IPS-18c (cell line): Measurements from ENCODE around the gene ST8SIA2.

Source experiments
- H3K4me3 ChIP-seq: 2 replicates; pipeline ENCODE4 v1.7.0; 2013; ENCODE audit warnings: low read depth, mild to moderate bottlenecking, low read length, moderate library complexity; ENCODE audit not compliant: insufficient read depth
- H3K9me3 ChIP-seq: one replicate; pipeline ENCODE4 v1.6.1; 2013; ENCODE audit warnings: mild to moderate bottlenecking, low read length, moderate library complexity; ENCODE audit not compliant: control insufficient read depth, insufficient read depth

Gene ST8SIA2

DNA sequence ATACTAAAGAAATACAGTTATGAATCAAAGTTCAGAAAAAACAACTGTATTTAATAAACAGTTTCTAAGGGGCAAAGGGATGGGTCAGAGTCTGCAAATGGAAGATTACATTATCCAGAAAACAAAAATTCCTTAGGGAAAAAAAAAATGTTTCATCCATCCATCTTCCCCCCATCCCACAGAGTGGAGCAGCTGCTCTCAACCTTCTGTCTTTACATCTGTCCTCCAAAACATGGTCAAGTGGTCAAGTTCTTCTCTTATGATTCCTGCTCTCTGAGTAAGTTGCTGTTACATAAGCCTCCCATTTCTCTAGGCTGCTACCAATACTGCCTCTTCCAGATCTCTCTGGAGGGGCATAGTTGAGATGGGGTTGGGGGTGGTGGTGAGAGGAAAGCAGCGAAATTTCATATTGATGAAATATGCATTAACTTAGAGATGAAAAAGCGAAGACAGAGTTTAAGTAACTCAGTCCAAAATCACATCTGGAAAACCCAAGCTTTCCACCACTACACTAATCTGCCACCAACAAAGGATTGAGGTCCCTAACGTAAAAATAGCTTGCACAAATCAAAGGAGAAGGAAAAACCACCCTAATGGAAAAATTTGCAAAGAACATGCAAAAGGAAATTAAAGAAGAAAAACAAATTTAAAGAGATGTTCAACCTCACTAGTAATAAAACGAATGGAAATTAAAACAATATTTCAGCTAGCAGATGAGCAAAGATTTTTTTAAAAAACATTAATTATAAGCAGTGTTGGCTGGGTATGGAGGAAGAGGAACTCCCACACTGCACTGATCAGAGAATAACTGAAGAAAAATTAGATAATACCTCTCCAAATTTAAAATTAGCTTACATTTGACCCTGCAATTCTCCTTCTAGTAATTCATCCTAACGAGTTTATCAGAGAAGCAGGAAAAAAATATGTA, 109.5 kb downstream of the ST8SIA2 start:
- Histone ChIP-seq H3K4me3 (no peak overlapping the region), H3K9me3 (no peaks in the 10 kb centered on the region)

DNA sequence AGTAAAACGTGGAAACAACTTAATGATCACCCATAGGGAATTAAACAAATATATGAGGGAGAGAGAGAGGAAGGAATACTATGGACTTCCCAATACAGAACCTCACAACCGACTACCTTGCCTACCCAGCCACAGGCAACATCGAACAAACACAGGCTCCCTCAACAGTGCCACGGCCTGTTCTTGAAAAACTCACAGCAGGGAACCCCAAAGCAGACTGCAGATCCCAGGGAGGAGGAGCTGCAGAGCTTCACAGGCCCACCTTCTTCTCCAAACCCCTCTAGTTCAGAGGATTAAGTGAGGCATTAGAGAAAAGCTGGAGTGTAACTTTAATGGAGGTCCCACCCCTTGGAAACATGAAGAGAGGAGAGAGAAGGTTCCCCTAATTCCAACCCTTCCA, 110.2 kb downstream of the ST8SIA2 start:
- Histone ChIP-seq H3K4me3 (no peak overlapping the region), H3K9me3 (no peaks in the 10 kb centered on the region)

DNA sequence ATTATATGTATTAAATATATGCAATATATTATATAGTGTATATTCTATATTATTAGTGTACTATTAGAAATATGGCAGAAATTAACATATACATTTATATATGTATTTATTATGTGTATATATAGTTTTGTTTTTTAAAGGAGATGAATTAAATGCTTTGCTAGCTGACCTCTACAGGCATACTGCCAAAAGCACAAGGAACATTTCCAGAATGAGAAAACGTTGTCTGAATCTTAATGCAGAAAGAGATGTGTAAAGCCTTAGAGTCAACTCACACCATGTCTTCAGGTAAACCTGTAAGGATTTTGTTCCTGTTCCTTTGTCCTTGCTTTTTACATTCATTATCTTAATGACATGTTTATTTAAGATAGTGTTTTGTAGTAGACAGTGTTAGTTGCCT, 111.9 kb downstream of the ST8SIA2 start:
- Histone ChIP-seq H3K4me3 (no peak overlapping the region), H3K9me3 (no peaks in the 10 kb centered on the region)

DNA sequence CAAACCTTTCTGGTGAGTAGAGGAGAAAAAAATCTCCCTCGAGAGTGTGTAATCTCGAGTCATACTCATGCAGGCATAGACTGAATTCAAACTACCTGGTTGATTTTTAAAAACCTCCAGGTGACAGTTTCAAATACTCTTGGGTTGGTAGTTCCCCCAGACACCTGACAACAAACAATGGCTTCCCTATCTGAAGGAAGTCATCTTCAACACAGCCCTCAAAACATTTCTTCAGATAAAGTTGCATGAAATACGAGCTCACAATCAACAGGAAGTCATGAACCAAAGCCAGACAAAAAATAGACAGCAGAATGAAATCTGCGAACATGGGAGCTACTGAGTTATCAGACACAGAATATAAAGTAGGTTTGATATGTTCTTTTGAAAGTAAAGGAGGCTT, 112.8 kb downstream of the ST8SIA2 start:
- Histone ChIP-seq H3K4me3 (no peak overlapping the region), H3K9me3 (peaks cover 4% of the 10 kb centered on the region)

DNA sequence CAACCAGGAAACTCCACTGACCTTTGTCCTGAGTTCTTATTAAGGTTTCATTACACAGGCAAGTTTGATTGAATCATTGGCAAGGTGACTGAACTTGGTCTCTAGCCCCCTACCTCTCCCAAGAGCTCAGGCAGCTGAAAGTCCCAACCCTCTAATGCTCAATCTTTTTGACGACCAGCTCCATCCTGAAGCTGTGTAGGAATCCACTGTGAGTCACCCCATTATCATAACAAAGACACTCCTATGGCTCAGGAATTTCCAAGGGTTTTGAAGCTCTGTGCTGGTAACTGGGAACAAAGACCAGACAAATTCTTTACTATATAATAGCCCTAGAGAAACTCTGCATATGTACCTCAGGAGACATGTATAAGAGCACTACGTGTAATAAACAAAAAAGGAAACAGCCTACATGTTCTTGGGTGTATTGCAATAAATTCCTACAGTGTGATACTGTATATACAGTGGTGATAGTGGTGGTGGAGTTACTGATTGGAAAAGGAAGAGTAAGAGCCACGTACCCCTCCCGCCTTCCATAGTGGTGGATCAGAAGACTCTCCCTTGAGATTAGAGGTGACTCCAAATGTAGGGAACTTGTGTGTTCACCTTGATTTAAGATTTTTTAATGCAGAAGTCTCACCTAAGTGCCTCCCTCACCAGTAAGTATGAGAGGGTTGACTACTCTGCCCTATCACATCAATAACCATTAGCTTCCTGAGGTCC, 116.6 kb downstream of the ST8SIA2 start:
- Histone ChIP-seq H3K9me3 (peaks cover 10% of the 10 kb centered on the region), H3K4me3 (no peak overlapping the region)
